K562 (cell line): ENCODE results near the gene CDK5RAP3. TPM values are rescaled to one million over a fixed set of nuclear protein-coding genes. Genes with fewer than 3 reads are reported as not detected.

Source experiments
- AFF4 ChIP-seq: sonication (generic); formaldehyde crosslinking; IDR thresholded peaks from 2 replicates; pipeline ENCODE4 v1.8.0; 2023; ENCODE audit warnings: mild to moderate bottlenecking, missing genetic modification reagents
- ARID3B ChIP-seq: fragments of 250-450 bp; sonication (Bioruptor Pico); IDR thresholded peaks from 2 replicates; pipeline ENCODE4 v1.4.0; 2020; ENCODE audit warnings: borderline replicate concordance
- CEBPG ChIP-seq, 3 experiments: fragments of 200-800 bp in 1 of 3; sonication (Bioruptor generic) in 1 of 3; sonication (generic) in 1 of 3; formaldehyde crosslinking in 1 of 3; IDR thresholded peaks in 2 of 3; conservative IDR thresholded peaks in 1 of 3; 2 replicates each; pipeline versions ENCODE4 v1.6.1 to v1.8.0; 2016 to 2022; ENCODE audit warnings: missing compliant biosample characterization in 2 of 3, missing genetic modification characterization in 2 of 3, mild to moderate bottlenecking in 1 of 3, missing genetic modification reagents in 1 of 3
- ESRRB ChIP-seq: fragments of 250-450 bp; sonication (Bioruptor Pico); IDR thresholded peaks from 2 replicates; pipeline ENCODE4 v1.5.0; 2020; ENCODE audit warnings: mild to moderate bottlenecking, moderate library complexity, borderline replicate concordance
- FOXO4 ChIP-seq: fragments of 450-650 bp; formaldehyde crosslinking; IDR thresholded peaks from 2 replicates; pipeline ENCODE4 v1.4.0; 2020; ENCODE audit warnings: mild to moderate bottlenecking, moderate library complexity
- JUN ChIP-seq, 2 experiments: sonication (generic) in 1 of 2; formaldehyde crosslinking in 1 of 2; IDR thresholded peaks; 2 replicates each; pipeline versions ENCODE4 v1.6.1 to v1.8.0; 2012 to 2022; ENCODE audit warnings: borderline replicate concordance in 2 of 2, mild to moderate bottlenecking in 2 of 2, improper control_type of control experiment in 1 of 2, low read depth in 1 of 2, low read length in 1 of 2, missing genetic modification reagents in 1 of 2
- KDM5B ChIP-seq: fragments of 200-600 bp; sonication (generic); IDR thresholded peaks from 2 replicates; pipeline ENCODE4 v1.6.1; 2012; ENCODE audit warnings: low read depth, mild to moderate bottlenecking, moderate library complexity, low read length, control low read depth, inconsistent platforms; ENCODE audit not compliant: insufficient replicate concordance
- NCOA2 ChIP-seq, 2 experiments: fragments of 450-650 bp; IDR thresholded peaks; 2 replicates each; pipeline ENCODE4 v1.6.1; 2018; ENCODE audit warnings: mild to moderate bottlenecking in 2 of 2, moderate library complexity in 1 of 2; ENCODE audit not compliant: partially characterized antibody in 2 of 2
- NFE2L1 ChIP-seq: fragments of 450-650 bp; IDR thresholded peaks from 2 replicates; pipeline ENCODE4 v1.6.1; 2016; ENCODE audit warnings: missing genetic modification characterization, low read depth, mild to moderate bottlenecking, missing compliant biosample characterization, moderate library complexity, borderline replicate concordance
- NR3C1 ChIP-seq: sonication (generic); formaldehyde crosslinking; IDR thresholded peaks from 2 replicates; pipeline ENCODE4 v1.8.1; 2022; ENCODE audit warnings: missing genetic modification reagents
- PCBP2 ChIP-seq: fragments of 200-400 bp; formaldehyde crosslinking; IDR thresholded peaks from 2 replicates; pipeline ENCODE4 v1.6.1; 2018; ENCODE audit warnings: low read length, low read depth, mild to moderate bottlenecking, moderate library complexity; ENCODE audit not compliant: poor library complexity, severe bottlenecking
- TGIF2 ChIP-seq: sonication (generic); formaldehyde crosslinking; IDR thresholded peaks from 2 replicates; pipeline ENCODE4 v1.8.1; 2022; ENCODE audit warnings: mild to moderate bottlenecking, missing genetic modification reagents, moderate library complexity
- U2AF2 ChIP-seq: fragments of 200-400 bp; formaldehyde crosslinking; optimal IDR thresholded peaks from 2 replicates; pipeline ENCODE3; 2017; ENCODE audit warnings: low read depth, mild to moderate bottlenecking, low read length
- ZBTB8A ChIP-seq: fragments of 450-650 bp; IDR thresholded peaks from 2 replicates; pipeline ENCODE4 v1.6.1; 2018; ENCODE audit warnings: mild to moderate bottlenecking, moderate library complexity; ENCODE audit not compliant: partially characterized antibody
- ZNF174 ChIP-seq: fragments of 250-450 bp; sonication (Bioruptor Pico); IDR thresholded peaks from 2 replicates; pipeline ENCODE4 v1.4.0; 2020; ENCODE audit warnings: mild to moderate bottlenecking
- ZNF354B ChIP-seq: fragments of 250-450 bp; sonication (Bioruptor Pico); IDR thresholded peaks from 2 replicates; pipeline ENCODE4 v1.4.0; 2020
- ZNF511 ChIP-seq: sonication (generic); formaldehyde crosslinking; IDR thresholded peaks from 2 replicates; pipeline ENCODE4 v1.8.0; 2022; ENCODE audit warnings: mild to moderate bottlenecking, missing genetic modification reagents
- ZSCAN29 ChIP-seq: fragments of 450-650 bp; IDR thresholded peaks from 2 replicates; pipeline ENCODE4 v1.6.1; 2017
- polyA plus RNA-seq, 8 experiments: library from polyadenylated mRNA; depleted of rRNA in 4 of 8; stranded (reverse) in 5 of 8; unstranded in 3 of 8; fragments of >200 nt; fragmentation: Nextera tagmentation in 2 of 8; fragmentation: Illumina TruSeq in 1 of 8; extraction: Ambion mirVana in 2 of 8; extraction: Trizol in 1 of 8; gene quantifications; 2 replicates each; pipeline versions ENCODE4 v1.2.1 to v1.2.3, GENCODE V29; 2011 to 2014; ENCODE audit warnings: inconsistent platforms in 1 of 8, missing spikeins in 1 of 8
- total RNA-seq, 7 experiments: library from RNA; depleted of rRNA in 6 of 7; stranded (reverse); fragments of >200 nt in 6 of 7; fragmentation: Illumina TruSeq in 2 of 7; extraction: Trizol in 2 of 7; gene quantifications; 2 replicates each; pipeline versions ENCODE4 v1.2.1 to v1.2.3, GENCODE V29; 2011 to 2021; ENCODE audit warnings: low replicate concordance in 1 of 7

CDK5RAP3 gene
- total and polyA plus RNA-seq, 9 of the 15 experiments (the other 6 are each of a cell fraction or from before 2014, with no cell fraction given), result 44.2 to 202 (median 91.5) TPM

- TF ChIP-seq KDM5B (no peak), U2AF2 (no peak), NR3C1 (CRISPR knock-in tag) (no peak), PCBP2 (no peak), ZSCAN29 (no peak), ZBTB8A (no peak), ZNF511 (CRISPR knock-in tag) (no peak), NCOA2 (IDR thresholded peaks at IDR 0.05; ENCODE audit: partially characterized antibody in 2 of 2) (no peak), ARID3B (CRISPR knock-in tag) (no peak), ZNF174 (CRISPR knock-in tag) (no peak), FOXO4 (CRISPR knock-in tag) (no peak), ESRRB (CRISPR knock-in tag) (no peak), NFE2L1 (tag) (no peak), AFF4 (0 out of 2 replicates have a peak, but pooled peaks have one; percentile 33), ZNF354B (no peak), JUN (IDR thresholded peaks at IDR 0.05; ENCODE audit: borderline replicate concordance, low read depth, low read length) (no peak), JUN (CRISPR knock-in tag; IDR thresholded peaks at IDR 0.05; ENCODE audit: borderline replicate concordance) (no peak), TGIF2 (CRISPR knock-in tag) (no peak), CEBPG (CRISPR knock-in tag; IDR thresholded peaks at IDR 0.05) (no peak), CEBPG (tag; conservative IDR thresholded peaks at IDR 0.05 in 1 of 2, IDR thresholded peaks at IDR 0.05 in 1 of 2) (no peak)
Measured at GRCh38 chr17:48025040-48025903, 54.4 kb downstream of the CDK5RAP3 start (continued).
